ENCODE results near the gene E2F3.

Gene E2F3

DNA sequence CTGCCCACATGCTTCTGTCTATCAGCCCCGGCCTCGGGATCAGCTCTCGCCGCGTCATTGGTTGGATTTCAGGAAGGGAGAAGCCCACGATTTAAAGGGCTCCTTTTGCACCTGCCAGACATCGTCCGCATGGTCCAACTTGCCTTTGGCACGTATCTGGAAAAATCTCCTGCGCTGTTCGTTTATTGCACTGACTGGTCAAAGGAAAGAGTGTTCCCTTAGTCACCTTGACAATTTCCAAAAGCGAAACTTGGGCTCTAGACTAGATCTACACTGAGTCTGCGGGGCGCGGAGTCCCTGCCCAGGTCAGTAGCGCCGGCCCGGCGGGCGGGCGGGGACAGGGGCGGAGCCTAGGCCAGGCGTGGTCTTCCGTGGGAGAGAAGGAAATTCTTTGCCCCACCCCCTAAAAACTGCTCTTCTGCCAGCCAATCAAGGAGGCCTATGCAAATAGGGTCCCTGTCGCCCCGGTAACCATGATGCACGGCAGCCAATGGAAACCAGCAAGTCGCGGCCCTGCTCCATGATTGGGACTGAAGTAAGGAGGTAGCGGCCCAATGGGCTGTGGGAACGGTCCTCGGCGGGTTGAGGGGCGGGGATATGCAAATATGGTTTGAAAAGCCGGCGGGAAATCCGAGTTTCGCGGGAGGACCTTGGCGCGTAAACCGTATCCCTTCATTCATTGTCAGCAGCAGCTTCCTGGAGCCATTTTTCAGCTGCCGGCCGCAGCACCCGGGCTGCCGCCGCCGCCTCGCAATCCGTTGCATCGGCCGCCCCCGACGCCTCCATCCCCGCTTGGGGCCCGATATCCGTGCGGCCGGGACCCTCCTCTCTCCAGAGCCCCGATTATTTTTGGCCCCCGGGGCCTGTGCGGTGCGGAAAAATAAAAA lies at the start of gene E2F3 (continued):
- TF ChIP-seq, protein P1, sequence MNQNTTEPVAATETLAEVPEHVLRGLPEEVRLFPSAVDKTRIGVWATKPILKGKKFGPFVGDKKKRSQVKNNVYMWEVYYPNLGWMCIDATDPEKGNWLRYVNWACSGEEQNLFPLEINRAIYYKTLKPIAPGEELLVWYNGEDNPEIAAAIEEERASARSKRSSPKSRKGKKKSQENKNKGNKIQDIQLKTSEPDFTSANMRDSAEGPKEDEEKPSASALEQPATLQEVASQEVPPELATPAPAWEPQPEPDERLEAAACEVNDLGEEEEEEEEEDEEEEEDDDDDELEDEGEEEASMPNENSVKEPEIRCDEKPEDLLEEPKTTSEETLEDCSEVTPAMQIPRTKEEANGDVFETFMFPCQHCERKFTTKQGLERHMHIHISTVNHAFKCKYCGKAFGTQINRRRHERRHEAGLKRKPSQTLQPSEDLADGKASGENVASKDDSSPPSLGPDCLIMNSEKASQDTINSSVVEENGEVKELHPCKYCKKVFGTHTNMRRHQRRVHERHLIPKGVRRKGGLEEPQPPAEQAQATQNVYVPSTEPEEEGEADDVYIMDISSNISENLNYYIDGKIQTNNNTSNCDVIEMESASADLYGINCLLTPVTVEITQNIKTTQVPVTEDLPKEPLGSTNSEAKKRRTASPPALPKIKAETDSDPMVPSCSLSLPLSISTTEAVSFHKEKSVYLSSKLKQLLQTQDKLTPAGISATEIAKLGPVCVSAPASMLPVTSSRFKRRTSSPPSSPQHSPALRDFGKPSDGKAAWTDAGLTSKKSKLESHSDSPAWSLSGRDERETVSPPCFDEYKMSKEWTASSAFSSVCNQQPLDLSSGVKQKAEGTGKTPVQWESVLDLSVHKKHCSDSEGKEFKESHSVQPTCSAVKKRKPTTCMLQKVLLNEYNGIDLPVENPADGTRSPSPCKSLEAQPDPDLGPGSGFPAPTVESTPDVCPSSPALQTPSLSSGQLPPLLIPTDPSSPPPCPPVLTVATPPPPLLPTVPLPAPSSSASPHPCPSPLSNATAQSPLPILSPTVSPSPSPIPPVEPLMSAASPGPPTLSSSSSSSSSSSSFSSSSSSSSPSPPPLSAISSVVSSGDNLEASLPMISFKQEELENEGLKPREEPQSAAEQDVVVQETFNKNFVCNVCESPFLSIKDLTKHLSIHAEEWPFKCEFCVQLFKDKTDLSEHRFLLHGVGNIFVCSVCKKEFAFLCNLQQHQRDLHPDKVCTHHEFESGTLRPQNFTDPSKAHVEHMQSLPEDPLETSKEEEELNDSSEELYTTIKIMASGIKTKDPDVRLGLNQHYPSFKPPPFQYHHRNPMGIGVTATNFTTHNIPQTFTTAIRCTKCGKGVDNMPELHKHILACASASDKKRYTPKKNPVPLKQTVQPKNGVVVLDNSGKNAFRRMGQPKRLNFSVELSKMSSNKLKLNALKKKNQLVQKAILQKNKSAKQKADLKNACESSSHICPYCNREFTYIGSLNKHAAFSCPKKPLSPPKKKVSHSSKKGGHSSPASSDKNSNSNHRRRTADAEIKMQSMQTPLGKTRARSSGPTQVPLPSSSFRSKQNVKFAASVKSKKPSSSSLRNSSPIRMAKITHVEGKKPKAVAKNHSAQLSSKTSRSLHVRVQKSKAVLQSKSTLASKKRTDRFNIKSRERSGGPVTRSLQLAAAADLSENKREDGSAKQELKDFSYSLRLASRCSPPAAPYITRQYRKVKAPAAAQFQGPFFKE (tag by site-specific recombination; IDR thresholded peaks at IDR 0.05; ENCODE audit: borderline replicate concordance), result no peak
- TF ChIP-seq ZNF16 (tag by site-specific recombination; IDR thresholded peaks at IDR 0.05; ENCODE audit: low read depth) (no peak), ZNF660 (tag by site-specific recombination; IDR thresholded peaks at IDR 0.05) (peak; percentile 91), ZNF239 (tag by site-specific recombination; IDR thresholded peaks at IDR 0.05) (0 out of 2 replicates have a peak, but pooled peaks have one; percentile 17), KLF10 (tag by site-specific recombination; IDR thresholded peaks at IDR 0.05) (peak; percentile 83), ZNF670 (tag by site-specific recombination; IDR thresholded peaks at IDR 0.05; ENCODE audit: low read depth) (no peak), SP3 (tag by site-specific recombination; IDR thresholded peaks at IDR 0.05) (peak; percentile 86), ZNF214 (tag by site-specific recombination; IDR thresholded peaks at IDR 0.05; ENCODE audit: borderline replicate concordance) (no peak), IKZF3 (tag by site-specific recombination; IDR thresholded peaks at IDR 0.05) (peak; percentile 76)
- TF ChIP-seq, protein P2, sequence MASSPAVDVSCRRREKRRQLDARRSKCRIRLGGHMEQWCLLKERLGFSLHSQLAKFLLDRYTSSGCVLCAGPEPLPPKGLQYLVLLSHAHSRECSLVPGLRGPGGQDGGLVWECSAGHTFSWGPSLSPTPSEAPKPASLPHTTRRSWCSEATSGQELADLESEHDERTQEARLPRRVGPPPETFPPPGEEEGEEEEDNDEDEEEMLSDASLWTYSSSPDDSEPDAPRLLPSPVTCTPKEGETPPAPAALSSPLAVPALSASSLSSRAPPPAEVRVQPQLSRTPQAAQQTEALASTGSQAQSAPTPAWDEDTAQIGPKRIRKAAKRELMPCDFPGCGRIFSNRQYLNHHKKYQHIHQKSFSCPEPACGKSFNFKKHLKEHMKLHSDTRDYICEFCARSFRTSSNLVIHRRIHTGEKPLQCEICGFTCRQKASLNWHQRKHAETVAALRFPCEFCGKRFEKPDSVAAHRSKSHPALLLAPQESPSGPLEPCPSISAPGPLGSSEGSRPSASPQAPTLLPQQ (tag by site-specific recombination; IDR thresholded peaks at IDR 0.05), result 0 out of 2 replicates have a peak, but pooled peaks have one; percentile 13
- TF ChIP-seq, protein P3, sequence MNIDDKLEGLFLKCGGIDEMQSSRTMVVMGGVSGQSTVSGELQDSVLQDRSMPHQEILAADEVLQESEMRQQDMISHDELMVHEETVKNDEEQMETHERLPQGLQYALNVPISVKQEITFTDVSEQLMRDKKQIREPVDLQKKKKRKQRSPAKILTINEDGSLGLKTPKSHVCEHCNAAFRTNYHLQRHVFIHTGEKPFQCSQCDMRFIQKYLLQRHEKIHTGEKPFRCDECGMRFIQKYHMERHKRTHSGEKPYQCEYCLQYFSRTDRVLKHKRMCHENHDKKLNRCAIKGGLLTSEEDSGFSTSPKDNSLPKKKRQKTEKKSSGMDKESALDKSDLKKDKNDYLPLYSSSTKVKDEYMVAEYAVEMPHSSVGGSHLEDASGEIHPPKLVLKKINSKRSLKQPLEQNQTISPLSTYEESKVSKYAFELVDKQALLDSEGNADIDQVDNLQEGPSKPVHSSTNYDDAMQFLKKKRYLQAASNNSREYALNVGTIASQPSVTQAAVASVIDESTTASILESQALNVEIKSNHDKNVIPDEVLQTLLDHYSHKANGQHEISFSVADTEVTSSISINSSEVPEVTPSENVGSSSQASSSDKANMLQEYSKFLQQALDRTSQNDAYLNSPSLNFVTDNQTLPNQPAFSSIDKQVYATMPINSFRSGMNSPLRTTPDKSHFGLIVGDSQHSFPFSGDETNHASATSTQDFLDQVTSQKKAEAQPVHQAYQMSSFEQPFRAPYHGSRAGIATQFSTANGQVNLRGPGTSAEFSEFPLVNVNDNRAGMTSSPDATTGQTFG (tag by site-specific recombination; IDR thresholded peaks at IDR 0.05; ENCODE audit: borderline replicate concordance), result no peak
- TF ChIP-seq, protein P4, sequence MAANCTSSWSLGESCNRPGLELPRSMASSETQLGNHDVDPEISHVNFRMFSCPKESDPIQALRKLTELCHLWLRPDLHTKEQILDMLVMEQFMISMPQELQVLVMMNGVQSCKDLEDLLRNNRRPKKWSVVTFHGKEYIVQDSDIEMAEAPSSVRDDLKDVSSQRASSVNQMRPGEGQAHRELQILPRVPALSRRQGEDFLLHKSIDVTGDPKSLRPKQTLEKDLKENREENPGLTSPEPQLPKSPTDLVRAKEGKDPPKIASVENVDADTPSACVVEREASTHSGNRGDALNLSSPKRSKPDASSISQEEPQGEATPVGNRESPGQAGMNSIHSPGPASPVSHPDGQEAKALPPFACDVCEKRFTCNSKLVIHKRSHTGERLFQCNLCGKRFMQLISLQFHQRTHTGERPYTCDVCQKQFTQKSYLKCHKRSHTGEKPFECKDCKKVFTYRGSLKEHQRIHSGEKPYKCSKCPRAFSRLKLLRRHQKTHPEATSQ (tag by site-specific recombination; IDR thresholded peaks at IDR 0.05), result no peak
- TF ChIP-seq, protein P5, sequence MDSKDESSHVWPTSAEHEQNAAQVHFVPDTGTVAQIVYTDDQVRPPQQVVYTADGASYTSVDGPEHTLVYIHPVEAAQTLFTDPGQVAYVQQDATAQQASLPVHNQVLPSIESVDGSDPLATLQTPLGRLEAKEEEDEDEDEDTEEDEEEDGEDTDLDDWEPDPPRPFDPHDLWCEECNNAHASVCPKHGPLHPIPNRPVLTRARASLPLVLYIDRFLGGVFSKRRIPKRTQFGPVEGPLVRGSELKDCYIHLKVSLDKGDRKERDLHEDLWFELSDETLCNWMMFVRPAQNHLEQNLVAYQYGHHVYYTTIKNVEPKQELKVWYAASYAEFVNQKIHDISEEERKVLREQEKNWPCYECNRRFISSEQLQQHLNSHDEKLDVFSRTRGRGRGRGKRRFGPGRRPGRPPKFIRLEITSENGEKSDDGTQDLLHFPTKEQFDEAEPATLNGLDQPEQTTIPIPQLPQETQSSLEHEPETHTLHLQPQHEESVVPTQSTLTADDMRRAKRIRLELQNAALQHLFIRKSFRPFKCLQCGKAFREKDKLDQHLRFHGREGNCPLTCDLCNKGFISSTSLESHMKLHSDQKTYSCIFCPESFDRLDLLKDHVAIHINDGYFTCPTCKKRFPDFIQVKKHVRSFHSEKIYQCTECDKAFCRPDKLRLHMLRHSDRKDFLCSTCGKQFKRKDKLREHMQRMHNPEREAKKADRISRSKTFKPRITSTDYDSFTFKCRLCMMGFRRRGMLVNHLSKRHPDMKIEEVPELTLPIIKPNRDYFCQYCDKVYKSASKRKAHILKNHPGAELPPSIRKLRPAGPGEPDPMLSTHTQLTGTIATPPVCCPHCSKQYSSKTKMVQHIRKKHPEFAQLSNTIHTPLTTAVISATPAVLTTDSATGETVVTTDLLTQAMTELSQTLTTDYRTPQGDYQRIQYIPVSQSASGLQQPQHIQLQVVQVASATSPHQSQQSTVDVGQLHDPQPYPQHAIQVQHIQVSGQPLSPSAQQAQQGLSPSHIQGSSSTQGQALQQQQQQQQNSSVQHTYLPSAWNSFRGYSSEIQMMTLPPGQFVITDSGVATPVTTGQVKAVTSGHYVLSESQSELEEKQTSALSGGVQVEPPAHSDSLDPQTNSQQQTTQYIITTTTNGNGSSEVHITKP (tag by site-specific recombination; IDR thresholded peaks at IDR 0.05), result peak; percentile 86
- TF ChIP-seq, protein P6, sequence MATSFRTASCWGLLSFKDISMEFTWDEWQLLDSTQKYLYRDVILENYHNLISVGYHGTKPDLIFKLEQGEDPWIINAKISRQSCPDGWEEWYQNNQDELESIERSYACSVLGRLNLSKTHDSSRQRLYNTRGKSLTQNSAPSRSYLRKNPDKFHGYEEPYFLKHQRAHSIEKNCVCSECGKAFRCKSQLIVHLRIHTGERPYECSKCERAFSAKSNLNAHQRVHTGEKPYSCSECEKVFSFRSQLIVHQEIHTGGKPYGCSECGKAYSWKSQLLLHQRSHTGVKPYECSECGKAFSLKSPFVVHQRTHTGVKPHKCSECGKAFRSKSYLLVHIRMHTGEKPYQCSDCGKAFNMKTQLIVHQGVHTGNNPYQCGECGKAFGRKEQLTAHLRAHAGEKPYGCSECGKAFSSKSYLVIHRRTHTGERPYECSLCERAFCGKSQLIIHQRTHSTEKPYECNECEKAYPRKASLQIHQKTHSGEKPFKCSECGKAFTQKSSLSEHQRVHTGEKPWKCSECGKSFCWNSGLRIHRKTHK (tag by site-specific recombination; IDR thresholded peaks at IDR 0.05), result no peak
- TF ChIP-seq, protein P7, sequence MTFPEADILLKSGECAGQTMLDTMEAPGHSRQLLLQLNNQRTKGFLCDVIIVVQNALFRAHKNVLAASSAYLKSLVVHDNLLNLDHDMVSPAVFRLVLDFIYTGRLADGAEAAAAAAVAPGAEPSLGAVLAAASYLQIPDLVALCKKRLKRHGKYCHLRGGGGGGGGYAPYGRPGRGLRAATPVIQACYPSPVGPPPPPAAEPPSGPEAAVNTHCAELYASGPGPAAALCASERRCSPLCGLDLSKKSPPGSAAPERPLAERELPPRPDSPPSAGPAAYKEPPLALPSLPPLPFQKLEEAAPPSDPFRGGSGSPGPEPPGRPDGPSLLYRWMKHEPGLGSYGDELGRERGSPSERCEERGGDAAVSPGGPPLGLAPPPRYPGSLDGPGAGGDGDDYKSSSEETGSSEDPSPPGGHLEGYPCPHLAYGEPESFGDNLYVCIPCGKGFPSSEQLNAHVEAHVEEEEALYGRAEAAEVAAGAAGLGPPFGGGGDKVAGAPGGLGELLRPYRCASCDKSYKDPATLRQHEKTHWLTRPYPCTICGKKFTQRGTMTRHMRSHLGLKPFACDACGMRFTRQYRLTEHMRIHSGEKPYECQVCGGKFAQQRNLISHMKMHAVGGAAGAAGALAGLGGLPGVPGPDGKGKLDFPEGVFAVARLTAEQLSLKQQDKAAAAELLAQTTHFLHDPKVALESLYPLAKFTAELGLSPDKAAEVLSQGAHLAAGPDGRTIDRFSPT (tag by site-specific recombination; IDR thresholded peaks at IDR 0.05), result no peak
- TF ChIP-seq, protein P8, sequence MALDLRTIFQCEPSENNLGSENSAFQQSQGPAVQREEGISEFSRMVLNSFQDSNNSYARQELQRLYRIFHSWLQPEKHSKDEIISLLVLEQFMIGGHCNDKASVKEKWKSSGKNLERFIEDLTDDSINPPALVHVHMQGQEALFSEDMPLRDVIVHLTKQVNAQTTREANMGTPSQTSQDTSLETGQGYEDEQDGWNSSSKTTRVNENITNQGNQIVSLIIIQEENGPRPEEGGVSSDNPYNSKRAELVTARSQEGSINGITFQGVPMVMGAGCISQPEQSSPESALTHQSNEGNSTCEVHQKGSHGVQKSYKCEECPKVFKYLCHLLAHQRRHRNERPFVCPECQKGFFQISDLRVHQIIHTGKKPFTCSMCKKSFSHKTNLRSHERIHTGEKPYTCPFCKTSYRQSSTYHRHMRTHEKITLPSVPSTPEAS (tag by site-specific recombination; IDR thresholded peaks at IDR 0.05), result no peak
